ENCODE results near the gene TMEM18. TPM values are rescaled to one million over a fixed set of nuclear protein-coding genes. Genes with fewer than 3 reads are reported as not detected.

The TMEM18 gene
- polyA plus RNA-seq, 1 experiment: 40.9 TPM

DNA sequence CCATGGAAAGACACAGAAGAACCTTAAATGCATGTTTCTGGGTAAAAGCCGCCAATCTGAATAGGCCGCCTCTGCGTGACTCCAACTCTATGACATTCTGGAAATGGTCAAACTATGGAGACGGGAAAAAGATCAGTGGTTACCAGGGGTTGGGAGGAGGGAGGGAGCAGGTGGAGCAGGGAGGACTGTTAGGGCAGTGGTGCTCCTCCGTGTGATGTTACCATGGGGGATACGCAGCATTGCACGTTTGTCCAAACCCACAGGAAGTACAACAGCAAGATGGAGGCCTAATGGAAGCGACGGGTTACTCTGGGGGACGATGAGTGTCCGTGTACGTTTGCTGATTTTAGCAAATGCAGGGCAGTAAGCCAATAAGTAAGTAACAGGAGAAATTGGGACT, 17.2 kb downstream of the TMEM18 start:
- DNase-seq (ENCODE audit: low read depth, low spot score): no peak
- H3K27me3 ChIP-seq (ENCODE audit: control insufficient read depth, insufficient read depth, low read length): peaks cover 10% of the 10 kb centered on the region
- no peak overlapping the region for H3K4me3 ChIP-seq (ENCODE audit: low read depth, low read length)
- ChIA-PET CTCF (no interaction called here), POLR2A (no interaction called here)
- no peaks in the 10 kb centered on the region for H3K9me3 ChIP-seq (ENCODE audit: control insufficient read depth, insufficient read depth, low read length)
- TF ChIP-seq, protein P1, sequence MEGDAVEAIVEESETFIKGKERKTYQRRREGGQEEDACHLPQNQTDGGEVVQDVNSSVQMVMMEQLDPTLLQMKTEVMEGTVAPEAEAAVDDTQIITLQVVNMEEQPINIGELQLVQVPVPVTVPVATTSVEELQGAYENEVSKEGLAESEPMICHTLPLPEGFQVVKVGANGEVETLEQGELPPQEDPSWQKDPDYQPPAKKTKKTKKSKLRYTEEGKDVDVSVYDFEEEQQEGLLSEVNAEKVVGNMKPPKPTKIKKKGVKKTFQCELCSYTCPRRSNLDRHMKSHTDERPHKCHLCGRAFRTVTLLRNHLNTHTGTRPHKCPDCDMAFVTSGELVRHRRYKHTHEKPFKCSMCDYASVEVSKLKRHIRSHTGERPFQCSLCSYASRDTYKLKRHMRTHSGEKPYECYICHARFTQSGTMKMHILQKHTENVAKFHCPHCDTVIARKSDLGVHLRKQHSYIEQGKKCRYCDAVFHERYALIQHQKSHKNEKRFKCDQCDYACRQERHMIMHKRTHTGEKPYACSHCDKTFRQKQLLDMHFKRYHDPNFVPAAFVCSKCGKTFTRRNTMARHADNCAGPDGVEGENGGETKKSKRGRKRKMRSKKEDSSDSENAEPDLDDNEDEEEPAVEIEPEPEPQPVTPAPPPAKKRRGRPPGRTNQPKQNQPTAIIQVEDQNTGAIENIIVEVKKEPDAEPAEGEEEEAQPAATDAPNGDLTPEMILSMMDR (IDR thresholded peaks at IDR 0.05; ENCODE audit: low read depth, low read length): no peak
- no peak overlapping the region for H3K27ac ChIP-seq (ENCODE audit: low read depth, low read length)

DNA sequence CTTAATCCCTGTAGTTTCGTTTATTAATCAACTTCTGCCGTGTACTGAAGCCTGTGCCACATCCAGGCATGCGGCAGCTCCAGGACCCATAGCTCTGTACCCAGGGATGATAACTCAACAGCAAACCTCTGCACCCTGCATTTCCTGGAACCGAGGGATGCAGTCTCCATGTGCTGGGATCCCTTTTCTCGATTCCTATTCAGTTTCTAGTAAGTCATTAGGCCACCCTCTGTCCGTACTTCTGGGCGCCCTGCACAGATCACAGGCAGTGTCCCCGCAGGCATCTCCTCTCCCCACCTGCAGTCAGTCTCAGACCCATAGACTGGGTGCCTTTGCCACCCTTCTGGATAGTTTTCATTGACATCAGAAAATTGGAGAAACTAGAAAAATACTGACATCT, 18.8 kb downstream of the TMEM18 start:
- TF ChIP-seq, protein P1 (IDR thresholded peaks at IDR 0.05; ENCODE audit: low read depth, low read length): no peak
- Histone ChIP-seq H3K27me3 (ENCODE audit: control insufficient read depth, insufficient read depth, low read length) (peaks cover 10% of the 10 kb centered on the region), H3K4me3 (ENCODE audit: low read depth, low read length) (no peak overlapping the region), H3K27ac (ENCODE audit: low read depth, low read length) (no peak overlapping the region), H3K9me3 (ENCODE audit: control insufficient read depth, insufficient read depth, low read length) (no peaks in the 10 kb centered on the region)
- ChIA-PET CTCF (interaction anchor here (1.4 kb wide), 1 partner anchor 888 kb away, joined by 4 read pairs; no protein-coding TSS in a partner anchor), POLR2A (no interaction called here)
- no peak for DNase-seq (ENCODE audit: low read depth, low spot score)

DNA sequence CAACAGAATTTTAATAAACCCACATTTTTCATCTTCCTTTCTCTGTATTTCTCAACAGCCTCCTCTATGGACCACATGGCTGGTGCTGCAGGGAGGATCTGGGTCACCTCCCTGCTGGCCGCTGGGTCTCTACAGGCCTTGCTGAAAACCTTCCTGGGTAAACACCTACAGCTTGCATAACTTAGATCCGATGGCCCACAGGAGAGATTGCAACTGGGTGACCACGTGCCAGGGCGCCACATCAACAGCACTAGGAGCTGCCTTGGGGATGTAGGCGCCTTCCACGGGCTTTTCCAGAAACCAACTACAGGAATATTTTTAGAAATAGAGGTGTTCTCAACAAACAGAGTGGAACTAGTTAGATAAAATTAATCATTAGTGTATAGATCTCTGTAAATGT, 19.4 kb downstream of the TMEM18 start:
- ChIA-PET POLR2A (no interaction called here), CTCF (interaction anchor here (1.4 kb wide), 1 partner anchor 888 kb away, joined by 4 read pairs; no protein-coding TSS in a partner anchor)

DNA sequence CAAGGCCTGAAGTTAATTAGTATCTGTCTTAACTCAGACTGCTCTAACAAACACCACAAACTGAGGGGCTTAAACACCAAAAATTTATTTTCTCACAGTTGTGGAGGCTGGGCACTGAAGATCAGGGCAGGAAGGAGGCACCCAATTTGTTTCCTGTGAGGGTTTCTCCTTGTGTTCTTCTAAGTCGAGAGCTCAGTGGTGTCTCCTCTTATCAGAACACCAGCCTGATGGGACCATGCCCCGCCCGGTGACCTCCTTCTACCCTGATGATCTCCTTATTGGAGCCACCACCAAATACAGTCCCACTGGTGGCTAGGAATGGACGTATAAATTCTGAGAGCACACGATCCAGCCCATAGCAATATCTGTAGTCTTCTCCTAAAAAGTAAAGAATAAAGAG, 20.5 kb downstream of the TMEM18 start:
- ChIA-PET POLR2A (no interaction called here), CTCF (no interaction called here)
- TF ChIP-seq, protein P1 (IDR thresholded peaks at IDR 0.05; ENCODE audit: low read depth, low read length): no peak
- Histone ChIP-seq H3K4me3 (ENCODE audit: low read depth, low read length) (no peak overlapping the region), H3K27me3 (ENCODE audit: control insufficient read depth, insufficient read depth, low read length) (peaks cover 10% of the 10 kb centered on the region), H3K9me3 (ENCODE audit: control insufficient read depth, insufficient read depth, low read length) (peaks cover 4% of the 10 kb centered on the region; the same call in 1 of the 2 replicates), H3K27ac (ENCODE audit: low read depth, low read length) (no peak overlapping the region)
- no peak for DNase-seq (ENCODE audit: low read depth, low spot score)

More for the DNA sequence above, 19.4 kb downstream of the TMEM18 start:
- Histone ChIP-seq H3K4me3 (ENCODE audit: low read depth, low read length) (no peak overlapping the region), H3K9me3 (ENCODE audit: control insufficient read depth, insufficient read depth, low read length) (no peaks in the 10 kb centered on the region), H3K27me3 (ENCODE audit: control insufficient read depth, insufficient read depth, low read length) (peaks cover 10% of the 10 kb centered on the region), H3K27ac (ENCODE audit: low read depth, low read length) (no peak overlapping the region)
- no peak for DNase-seq (ENCODE audit: low read depth, low spot score)
- TF ChIP-seq, protein P1 (IDR thresholded peaks at IDR 0.05; ENCODE audit: low read depth, low read length): no peak

DNA sequence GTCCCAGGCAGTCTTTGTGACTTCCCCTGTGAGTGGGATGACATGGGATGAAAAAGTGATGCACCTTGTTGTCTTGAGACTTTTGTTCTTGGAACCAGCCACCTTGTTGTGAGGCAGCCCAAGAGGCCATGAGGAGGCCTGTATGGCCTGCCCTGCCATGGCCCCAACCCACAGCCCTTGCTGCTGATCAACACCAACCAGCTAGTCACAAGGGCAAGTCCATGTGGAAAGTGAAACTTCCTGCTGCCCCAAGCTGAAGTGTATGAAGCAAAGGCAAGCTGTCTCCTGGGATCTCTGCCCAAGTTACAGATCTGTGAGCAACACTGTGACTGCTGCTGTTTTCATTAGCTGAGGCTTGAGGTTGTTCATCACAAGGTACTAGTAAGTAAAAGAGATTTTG, 21.6 kb downstream of the TMEM18 start:
- Histone ChIP-seq H3K4me3 (ENCODE audit: low read depth, low read length) (no peak overlapping the region), H3K27ac (ENCODE audit: low read depth, low read length) (no peak overlapping the region), H3K27me3 (ENCODE audit: control insufficient read depth, insufficient read depth, low read length) (peaks cover 10% of the 10 kb centered on the region), H3K9me3 (ENCODE audit: control insufficient read depth, insufficient read depth, low read length) (peaks cover 4% of the 10 kb centered on the region; the same call in 1 of the 2 replicates)
- no peak for DNase-seq (ENCODE audit: low read depth, low spot score)
- ChIA-PET CTCF (no interaction called here), POLR2A (no interaction called here)
- TF ChIP-seq, protein P1 (IDR thresholded peaks at IDR 0.05; ENCODE audit: low read depth, low read length): no peak

Data from AG04450 (cell line).